IPS-11a (cell line): Measurements from ENCODE around the gene EFNA5.

ENCODE experiments used
- H3K4me3 ChIP-seq: one replicate; pipeline ENCODE4 v1.5.1; 2013; ENCODE audit warnings: low read depth, low read length, control low read depth

EFNA5 gene

GRCh38 chr5:107551088-107551487 is 119.6 kb downstream of the EFNA5 start:
- no peak overlapping the region for H3K4me3 ChIP-seq

GRCh38 chr5:107549567-107549966 is 121.2 kb downstream of the EFNA5 start:
- H3K4me3 ChIP-seq: no peak overlapping the region

GRCh38 chr5:107548477-107548876 is 122.3 kb downstream of the EFNA5 start:
- no peak overlapping the region for H3K4me3 ChIP-seq

- H3K4me3 ChIP-seq: no peak overlapping the region
These were observed 124.0 kb downstream of the EFNA5 start for GRCh38 chr5:107546719-107547118.

- no peak overlapping the region for H3K4me3 ChIP-seq
These were observed 125.3 kb downstream of the EFNA5 start for GRCh38 chr5:107545486-107545885.

DNA sequence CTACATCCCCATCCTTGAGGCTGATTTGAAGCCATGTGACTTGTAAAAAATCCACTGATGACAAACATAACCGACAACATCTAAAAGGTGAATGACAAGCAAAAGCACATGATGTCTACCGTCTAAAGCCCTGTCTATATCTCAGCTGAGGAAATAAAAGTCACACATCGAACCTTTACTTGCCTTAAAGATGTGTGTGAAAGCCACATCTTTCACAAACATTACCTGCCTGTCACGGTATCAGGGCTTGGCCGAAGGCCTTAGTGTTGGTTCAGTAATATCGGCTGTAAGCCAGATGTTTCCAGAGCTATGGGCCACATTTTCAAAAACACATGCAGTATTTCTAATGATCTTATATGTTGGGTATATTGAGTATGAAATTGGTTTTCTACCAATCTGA is 125.8 kb downstream of the EFNA5 start:
- H3K4me3 ChIP-seq: no peak overlapping the region

DNA sequence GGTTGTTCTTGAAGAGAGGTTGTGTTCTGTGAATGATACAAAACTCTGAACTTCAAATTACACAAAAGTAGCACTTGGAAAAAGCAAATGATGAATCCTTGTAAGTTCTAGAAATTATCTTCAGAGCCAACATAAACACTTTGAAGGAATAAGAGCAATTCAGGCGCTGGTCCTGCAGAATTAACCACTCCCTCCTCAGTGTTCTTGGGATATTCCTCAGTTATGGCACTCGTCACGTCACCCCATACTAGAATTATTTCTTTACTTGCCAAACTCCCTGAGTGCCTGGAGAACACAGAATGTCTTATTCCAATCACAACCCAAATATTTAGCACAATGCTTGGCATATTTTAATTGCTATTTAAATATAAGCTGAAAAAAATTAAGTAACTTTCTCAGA is 126.3 kb downstream of the EFNA5 start:
- no peak overlapping the region for H3K4me3 ChIP-seq

DNA sequence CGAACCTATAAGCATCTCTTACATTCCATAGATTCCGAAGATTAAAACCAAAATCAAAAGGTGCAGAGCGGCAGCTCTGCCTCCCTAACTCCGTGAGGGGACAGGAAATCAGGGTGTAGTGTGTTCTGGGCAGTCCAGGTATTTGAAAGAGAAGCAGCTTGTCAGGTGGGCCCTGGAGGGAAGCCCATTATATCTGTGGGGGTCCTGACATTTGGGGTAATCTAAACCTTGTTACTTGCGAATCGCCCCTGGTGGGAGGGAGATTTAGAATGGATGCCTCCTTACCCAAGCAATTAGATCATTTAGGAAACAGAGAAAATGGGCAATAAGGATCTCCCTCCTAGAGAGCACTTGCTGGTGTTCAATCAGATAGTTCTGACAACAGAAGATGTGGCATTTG is 126.9 kb downstream of the EFNA5 start:
- no peak overlapping the region for H3K4me3 ChIP-seq

GRCh38 chr5:107542831-107543231 is 127.9 kb downstream of the EFNA5 start:
- H3K4me3 ChIP-seq: no peak overlapping the region

GRCh38 chr5:107542428-107542827 is 128.3 kb downstream of the EFNA5 start:
- no peak overlapping the region for H3K4me3 ChIP-seq

DNA sequence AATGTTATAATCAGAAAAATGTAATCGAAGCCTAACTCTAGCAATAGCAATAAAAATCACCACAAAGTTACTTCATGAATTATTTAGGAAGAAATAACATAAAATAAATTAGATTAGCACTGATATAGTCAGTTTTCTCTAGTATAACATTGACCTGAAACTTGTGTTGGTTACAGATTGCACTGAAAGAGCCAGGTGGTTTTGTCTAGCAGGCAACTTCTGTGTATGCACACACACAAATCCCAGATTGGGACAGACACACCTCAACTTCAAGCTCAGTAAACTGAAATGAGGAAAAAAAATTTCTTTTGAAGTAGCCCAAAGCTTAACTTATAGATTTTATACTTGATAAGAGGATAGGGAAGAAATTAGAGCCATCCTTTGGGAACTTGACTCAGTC is 129.3 kb downstream of the EFNA5 start:
- H3K4me3 ChIP-seq: no peak overlapping the region

- H3K4me3 ChIP-seq: no peak overlapping the region
These were observed 130.9 kb downstream of the EFNA5 start for GRCh38 chr5:107539726-107540330.

- no peak overlapping the region for H3K4me3 ChIP-seq
These were observed 131.8 kb downstream of the EFNA5 start for GRCh38 chr5:107538805-107539445.

GRCh38 chr5:107538331-107538730 is 132.4 kb downstream of the EFNA5 start:
- no peak overlapping the region for H3K4me3 ChIP-seq

DNA sequence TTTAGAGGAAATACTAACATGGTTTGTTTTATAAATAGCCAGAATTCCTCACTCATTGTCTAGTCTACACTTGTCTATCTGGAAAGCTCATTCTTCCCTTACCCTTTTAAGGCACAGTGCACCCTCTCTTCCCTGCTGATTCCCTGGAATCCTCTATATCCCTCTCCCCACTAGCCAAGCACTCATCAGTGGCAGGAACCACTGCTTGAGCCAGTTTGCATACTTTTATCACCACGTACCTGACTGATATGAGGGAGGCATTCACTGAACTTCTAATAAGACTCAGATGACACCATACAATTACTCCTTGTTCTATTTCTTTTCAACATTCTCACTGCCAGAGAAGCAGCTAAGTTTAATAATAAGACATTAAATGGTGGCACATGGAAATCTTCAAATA is 134.9 kb downstream of the EFNA5 start:
- H3K4me3 ChIP-seq: no peak overlapping the region

- H3K4me3 ChIP-seq: no peak overlapping the region
These were observed 136.5 kb downstream of the EFNA5 start for GRCh38 chr5:107533910-107534876.

DNA sequence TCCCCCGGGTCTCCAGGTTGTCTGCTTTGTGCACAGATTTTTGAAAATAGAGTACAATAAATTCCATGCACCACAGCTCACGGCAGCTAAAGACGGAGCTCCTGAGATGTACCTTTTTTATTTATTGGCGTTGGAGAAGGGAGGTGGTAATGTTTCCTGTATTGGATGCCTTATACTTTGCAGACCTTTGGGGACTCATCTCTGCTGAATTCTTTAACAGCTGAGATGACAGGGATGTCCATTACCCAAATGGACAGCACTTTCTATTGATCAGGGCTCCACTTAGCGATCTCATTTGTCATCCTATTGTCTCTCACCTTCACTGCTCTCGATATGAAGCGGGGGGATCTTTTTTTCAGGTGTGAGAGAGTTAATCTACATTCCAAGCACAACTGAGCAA is 137.8 kb downstream of the EFNA5 start:
- H3K4me3 ChIP-seq: no peak overlapping the region

DNA sequence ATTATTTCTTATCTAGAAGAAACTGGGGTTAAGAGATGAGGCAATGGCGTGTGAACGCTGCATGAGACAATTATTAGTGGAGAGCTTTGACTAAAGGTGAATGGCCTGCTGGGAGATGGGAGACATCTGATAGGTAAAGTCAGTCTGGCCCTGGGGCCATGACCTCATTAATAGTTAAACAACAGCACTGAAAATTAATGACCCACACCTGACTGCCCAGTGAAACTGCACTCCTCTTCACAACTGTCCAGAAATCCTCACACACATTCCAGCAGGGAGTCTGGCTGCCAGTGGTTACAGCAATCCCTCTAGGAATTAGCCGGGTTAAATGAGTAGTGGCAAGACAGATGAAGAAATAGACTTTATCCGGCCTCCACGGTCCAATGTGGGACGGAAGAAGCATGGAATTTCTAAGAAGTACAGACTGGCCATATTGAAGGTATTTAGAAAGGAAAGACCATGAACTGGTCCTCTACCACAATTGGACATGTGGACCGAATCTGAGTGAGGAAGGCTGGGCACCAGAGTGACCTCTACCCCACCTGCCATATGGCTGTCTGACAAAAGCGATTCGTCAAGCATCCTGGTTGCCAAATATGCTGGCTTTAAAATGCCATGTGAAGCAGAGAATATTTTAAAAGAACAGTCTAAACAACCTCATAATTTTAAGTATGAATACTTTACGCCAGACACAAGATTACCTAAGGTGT is 138.4 kb downstream of the EFNA5 start:
- H3K4me3 ChIP-seq: no peak overlapping the region

GRCh38 chr5:107531308-107531707 is 139.4 kb downstream of the EFNA5 start:
- no peak overlapping the region for H3K4me3 ChIP-seq

DNA sequence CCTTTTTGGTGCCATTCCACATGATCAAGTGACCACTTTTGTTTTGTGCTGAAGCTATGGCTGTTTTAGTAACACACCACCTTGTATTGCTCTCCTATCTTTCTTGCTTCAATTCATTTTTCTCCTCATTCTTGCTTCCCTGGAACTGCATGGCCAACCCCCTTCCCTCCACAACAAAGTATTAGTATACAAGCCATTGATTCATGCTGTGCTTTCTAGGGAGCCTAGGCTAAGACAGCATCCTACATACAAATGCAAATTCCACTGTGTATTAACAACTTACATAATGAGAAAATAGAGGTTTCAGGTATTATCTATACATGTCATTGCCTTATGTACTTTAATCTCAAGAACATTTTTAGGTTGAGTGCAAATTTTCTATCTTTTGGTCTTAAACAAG is 141.1 kb downstream of the EFNA5 start:
- H3K4me3 ChIP-seq: no peak overlapping the region

DNA sequence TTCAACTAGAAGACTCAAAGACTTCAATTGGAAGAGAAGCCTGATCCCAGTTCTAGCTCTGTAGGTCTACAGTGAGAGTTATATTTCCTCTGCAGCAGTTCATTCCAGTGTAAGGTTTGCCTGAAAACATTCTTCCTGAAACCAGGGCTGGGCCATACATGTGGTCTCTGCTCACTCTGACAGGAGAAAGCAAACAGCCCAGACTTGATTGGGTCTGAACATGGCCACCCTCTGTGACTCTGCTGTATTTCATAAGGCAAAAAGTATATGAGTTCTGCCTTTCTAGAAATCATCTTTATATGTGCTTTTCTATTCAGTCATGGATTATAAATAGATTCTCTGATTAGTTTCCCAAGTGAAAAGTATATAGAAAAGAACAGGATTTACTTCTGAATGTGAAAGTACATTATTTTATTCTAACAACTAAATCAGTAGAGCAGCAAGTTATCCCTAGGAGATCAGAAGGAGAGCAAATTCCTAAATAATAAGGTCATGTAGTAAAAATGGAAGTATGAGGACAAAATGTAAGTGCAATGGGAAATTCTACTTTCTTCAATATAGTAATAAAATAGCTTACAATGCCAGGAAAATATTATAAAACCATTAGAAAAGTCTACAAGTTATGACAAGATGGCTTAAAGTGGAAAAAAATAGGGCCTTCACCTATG is 144.3 kb downstream of the EFNA5 start:
- no peak overlapping the region for H3K4me3 ChIP-seq
